SK-N-SH treated with all-trans-retinoic acid at 6 μM for 48 hours (cell line): Measurements from ENCODE around the gene PLD5.

Experiments
- ATAC-seq: fragments of 200-7000 bp; cut with Tn5 transposase; 3 replicates; pipeline ENCODE4 v1.9.1; 2020; ENCODE audit warnings: mild to moderate bottlenecking, moderate library complexity
- BACH2 ChIP-seq: fragments of 250-450 bp; sonication (Bioruptor Pico); IDR thresholded peaks from 2 replicates; pipeline ENCODE4 v1.9.0; 2021; ENCODE audit warnings: mild to moderate bottlenecking, borderline replicate concordance
- CREB5 ChIP-seq: fragments of 250-450 bp; sonication (Bioruptor Pico); IDR thresholded peaks from 2 replicates; pipeline ENCODE4 v1.5.1; 2020; ENCODE audit warnings: low read depth, mild to moderate bottlenecking, moderate library complexity
- CSDC2 ChIP-seq: fragments of 250-450 bp; sonication (Bioruptor Pico); IDR thresholded peaks from 2 replicates; pipeline ENCODE4 v1.5.0; 2020; ENCODE audit warnings: mild to moderate bottlenecking, moderate library complexity
- CSRNP3 ChIP-seq: fragments of 250-450 bp; sonication (Bioruptor Pico); IDR thresholded peaks from 2 replicates; pipeline ENCODE4 v1.5.1; 2021; ENCODE audit warnings: mild to moderate bottlenecking, moderate library complexity
- ESRRG ChIP-seq: fragments of 250-450 bp; sonication (Bioruptor Pico); IDR thresholded peaks from 2 replicates; pipeline ENCODE4 v1.6.1; 2021; ENCODE audit warnings: mild to moderate bottlenecking
- GLIS3 ChIP-seq: fragments of 250-450 bp; sonication (Bioruptor Pico); IDR thresholded peaks from 2 replicates; pipeline ENCODE4 v1.5.0; 2020; ENCODE audit warnings: mild to moderate bottlenecking, moderate library complexity
- ISL1 ChIP-seq: fragments of 250-450 bp; sonication (Bioruptor Pico); IDR thresholded peaks from 2 replicates; pipeline ENCODE4 v2.1.2; 2022; ENCODE audit warnings: mild to moderate bottlenecking, moderate library complexity
- OSR1 ChIP-seq: fragments of 250-450 bp; sonication (Bioruptor Pico); IDR thresholded peaks from 2 replicates; pipeline ENCODE4 v1.8.0; 2022; ENCODE audit warnings: moderate library complexity, mild to moderate bottlenecking, inconsistent platforms
- PATZ1 ChIP-seq: fragments of 250-450 bp; sonication (Bioruptor Pico); IDR thresholded peaks from 2 replicates; pipeline ENCODE4 v1.8.0; 2020; ENCODE audit warnings: mild to moderate bottlenecking, moderate library complexity, borderline replicate concordance
- POU6F1 ChIP-seq: fragments of 250-450 bp; sonication (Bioruptor Pico); IDR thresholded peaks from 2 replicates; pipeline ENCODE4 v1.8.0; 2021; ENCODE audit warnings: low read depth, mild to moderate bottlenecking, moderate library complexity, borderline replicate concordance
- PPARA ChIP-seq: fragments of 250-450 bp; sonication (Bioruptor Pico); IDR thresholded peaks from 2 replicates; pipeline ENCODE4 v1.5.0; 2020; ENCODE audit warnings: mild to moderate bottlenecking, borderline replicate concordance
- SNAI2 ChIP-seq: fragments of 250-450 bp; sonication (Bioruptor Pico); IDR thresholded peaks from 2 replicates; pipeline ENCODE4 v1.5.0; 2020; ENCODE audit warnings: mild to moderate bottlenecking, moderate library complexity
- TCF4 ChIP-seq: fragments of 250-450 bp; sonication (Bioruptor Pico); IDR thresholded peaks from 2 replicates; pipeline ENCODE4 v1.8.0; 2021; ENCODE audit warnings: mild to moderate bottlenecking, moderate library complexity, borderline replicate concordance
- TSHZ2 ChIP-seq: fragments of 250-450 bp; sonication (Bioruptor Pico); IDR thresholded peaks from 2 replicates; pipeline ENCODE4 v1.5.0; 2020; ENCODE audit warnings: mild to moderate bottlenecking, moderate library complexity
- ZC3H10 ChIP-seq: fragments of 250-450 bp; sonication (Bioruptor Pico); IDR thresholded peaks from 2 replicates; pipeline ENCODE4 v1.5.1; 2021; ENCODE audit warnings: mild to moderate bottlenecking, moderate library complexity
- ZFP3 ChIP-seq: fragments of 250-450 bp; sonication (Bioruptor Pico); IDR thresholded peaks from 2 replicates; pipeline ENCODE4 v1.5.0; 2020; ENCODE audit warnings: mild to moderate bottlenecking, moderate library complexity
- ZFP30 ChIP-seq: fragments of 450-650 bp; formaldehyde crosslinking; IDR thresholded peaks from 2 replicates; pipeline ENCODE4 v1.5.0; 2022; ENCODE audit warnings: mild to moderate bottlenecking, moderate library complexity
- ZNF565 ChIP-seq: fragments of 450-650 bp; formaldehyde crosslinking; conservative IDR thresholded peaks from 2 replicates; pipeline ENCODE4 v1.5.0; 2020; ENCODE audit warnings: low read depth, mild to moderate bottlenecking, moderate library complexity
- ZNF70 ChIP-seq: fragments of 450-650 bp; formaldehyde crosslinking; IDR thresholded peaks from 2 replicates; pipeline ENCODE4 v1.5.0; 2020; ENCODE audit warnings: mild to moderate bottlenecking, moderate library complexity
- ZNF8 ChIP-seq: fragments of 450-650 bp; formaldehyde crosslinking; IDR thresholded peaks from 2 replicates; pipeline ENCODE4 v1.5.0; 2020; ENCODE audit warnings: mild to moderate bottlenecking, moderate library complexity

PLD5 gene

GRCh38 chr1:242546441-242546840 lies 21.9 kb upstream of the PLD5 start:
- ATAC-seq, result no peak
- no peak for TF ChIP-seq TCF4 (CRISPR knock-in tag)
- TF ChIP-seq ZNF8 (CRISPR knock-in tag), result no peak

GRCh38 chr1:242544071-242544470 lies 19.6 kb upstream of the PLD5 start:
- TF ChIP-seq PPARA (CRISPR knock-in tag) (no peak), CREB5 (no peak), BACH2 (CRISPR knock-in tag) (no peak), ZC3H10 (CRISPR knock-in tag) (no peak), PATZ1 (CRISPR knock-in tag) (no peak), SNAI2 (no peak), ZFP30 (no peak), CSDC2 (CRISPR knock-in tag) (no peak), GLIS3 (CRISPR knock-in tag) (no peak), CSRNP3 (CRISPR knock-in tag) (no peak), POU6F1 (CRISPR knock-in tag) (no peak), ZNF8 (CRISPR knock-in tag) (no peak), ISL1 (CRISPR knock-in tag) (no peak)
- TF ChIP-seq, all 23 proteins: peak for 0
- no peak for ATAC-seq

GRCh38 chr1:242542271-242542670 lies 17.8 kb upstream of the PLD5 start:
- no peak for ATAC-seq
- TF ChIP-seq TCF4 (CRISPR knock-in tag) (no peak), ESRRG (no peak), ZC3H10 (CRISPR knock-in tag) (no peak), CREB5 (no peak), OSR1 (CRISPR knock-in tag) (no peak), CSDC2 (CRISPR knock-in tag) (no peak), ZNF70 (CRISPR knock-in tag) (no peak)

GRCh38 chr1:242535986-242536385 lies 11.5 kb upstream of the PLD5 start:
- ATAC-seq, result no peak
- TF ChIP-seq TCF4 (CRISPR knock-in tag), result no peak
- TF ChIP-seq ISL1 (CRISPR knock-in tag), result no peak
- no peak for TF ChIP-seq CSRNP3 (CRISPR knock-in tag)
- no peak for TF ChIP-seq PPARA (CRISPR knock-in tag)
- no peak for TF ChIP-seq ESRRG
- no peak for TF ChIP-seq POU6F1 (CRISPR knock-in tag)
- no peak for TF ChIP-seq ZFP3 (CRISPR knock-in tag)
- TF ChIP-seq ZC3H10 (CRISPR knock-in tag), result no peak
- no peak for TF ChIP-seq OSR1 (CRISPR knock-in tag)
- TF ChIP-seq CSDC2 (CRISPR knock-in tag), result no peak
- no peak for TF ChIP-seq ZNF70 (CRISPR knock-in tag)
- TF ChIP-seq ZNF8 (CRISPR knock-in tag), result no peak
- TF ChIP-seq CREB5, result no peak
- no peak for TF ChIP-seq TSHZ2 (CRISPR knock-in tag)
- no peak for TF ChIP-seq ZNF565 (CRISPR knock-in tag)
